ENCODE measurements around the gene CEP192. TPM values are rescaled to one million over a fixed set of nuclear protein-coding genes. Genes with fewer than 3 reads are reported as not detected.

CEP192 gene
- total and polyA plus RNA-seq, 7 donors: 4.6 to 30.4 (median 19.8) TPM

DNA sequence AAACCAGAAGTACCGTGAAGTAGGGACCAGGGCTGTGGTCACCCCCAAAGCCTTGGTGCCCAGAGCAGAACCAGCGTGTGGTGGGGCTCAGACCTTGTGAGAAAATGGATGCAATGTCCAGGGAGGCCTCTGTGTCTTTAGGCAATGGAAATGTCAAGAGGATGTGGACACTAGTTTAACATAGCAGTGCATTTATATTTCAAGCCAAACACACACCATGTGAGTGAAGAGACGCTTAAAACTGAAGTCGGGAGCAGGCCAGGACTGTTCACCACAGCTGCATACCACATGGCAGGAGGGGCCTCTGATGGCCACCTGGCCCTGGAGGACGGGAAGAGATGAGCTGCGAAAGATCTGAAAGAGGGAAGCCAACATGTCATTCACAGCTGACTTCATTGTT, 140.1 kb downstream of the CEP192 start:
- no peak for DNase-seq
- Histone ChIP-seq H3K36me3 (no peaks in the 10 kb centered on the region), H3K4me1 (peaks cover 0 to 5% (median 2%) of the 10 kb centered on the region in 4 donors), H3K9me3 (no peaks in the 10 kb centered on the region), H3K27ac (no peak overlapping the region), H3K27me3 (peaks cover 0 to 6% (median 3%) of the 10 kb centered on the region in 3 donors), H3K4me3 (no peak overlapping the region)
- WGBS, 2 donors: 83 to 85% methylated on average over 6 of the region's 6 CpGs
- TF ChIP-seq EP300 (IDR thresholded peaks at IDR 0.05): no peak
- intact Hi-C loops (cut with DNase I): no loop called here

DNA sequence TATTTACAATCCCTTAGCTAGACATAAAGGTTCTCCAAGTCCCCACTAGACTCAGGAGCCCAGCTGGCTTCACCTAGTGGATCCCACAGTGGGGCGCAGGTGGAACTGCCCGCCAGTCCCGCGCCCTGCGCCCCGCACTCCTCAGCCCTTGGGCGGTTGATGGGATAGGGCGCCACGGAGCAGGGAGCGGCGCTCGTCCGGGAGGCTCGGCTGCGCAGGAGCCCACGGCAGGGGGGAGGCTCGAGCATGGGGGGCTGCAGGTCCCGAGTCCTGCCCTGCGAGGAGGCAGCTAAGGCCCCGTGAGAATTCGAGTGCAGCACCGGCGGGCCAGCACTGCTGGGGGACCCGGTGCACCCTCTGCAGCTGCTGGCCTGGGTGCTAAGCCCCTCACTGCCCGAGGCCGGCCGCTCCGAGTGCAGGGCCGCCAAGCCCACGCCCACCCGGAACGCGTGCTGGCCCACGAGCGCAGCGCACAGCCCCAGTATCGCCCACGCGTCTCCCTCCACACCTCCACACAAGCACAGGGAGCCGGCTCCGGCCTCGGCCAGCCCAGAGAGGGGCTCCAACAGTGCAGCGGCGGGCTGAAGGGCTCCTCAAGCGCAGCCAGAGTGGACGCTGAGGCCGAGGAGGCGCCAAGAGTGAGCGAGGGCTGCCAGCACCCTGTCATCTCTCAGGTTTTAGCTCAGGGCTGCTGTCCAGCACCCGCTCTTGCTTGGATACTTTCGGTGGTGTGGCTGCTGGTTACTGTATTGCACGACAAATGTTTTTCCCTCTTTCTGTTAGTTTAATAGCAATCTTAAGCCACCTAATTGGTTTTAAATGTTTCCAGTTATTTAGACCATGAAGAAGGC, 143.6 kb downstream of the CEP192 start:
- DNase-seq: no peak
- Histone ChIP-seq H3K4me3 (no peak overlapping the region), H3K9me3 (no peaks in the 10 kb centered on the region), H3K27ac (no peak overlapping the region), H3K36me3 (no peaks in the 10 kb centered on the region), H3K27me3 (peaks cover 0 to 24% (median 6%) of the 10 kb centered on the region in 3 donors), H3K4me1 (peaks cover 0 to 16% (median 14%) of the 10 kb centered on the region in 4 donors)
- 93 to 97% methylated on average over 52 of the region's 52 CpGs for WGBS, 2 donors
- intact Hi-C loops (cut with DNase I): no loop called here
- TF ChIP-seq, protein P1, sequence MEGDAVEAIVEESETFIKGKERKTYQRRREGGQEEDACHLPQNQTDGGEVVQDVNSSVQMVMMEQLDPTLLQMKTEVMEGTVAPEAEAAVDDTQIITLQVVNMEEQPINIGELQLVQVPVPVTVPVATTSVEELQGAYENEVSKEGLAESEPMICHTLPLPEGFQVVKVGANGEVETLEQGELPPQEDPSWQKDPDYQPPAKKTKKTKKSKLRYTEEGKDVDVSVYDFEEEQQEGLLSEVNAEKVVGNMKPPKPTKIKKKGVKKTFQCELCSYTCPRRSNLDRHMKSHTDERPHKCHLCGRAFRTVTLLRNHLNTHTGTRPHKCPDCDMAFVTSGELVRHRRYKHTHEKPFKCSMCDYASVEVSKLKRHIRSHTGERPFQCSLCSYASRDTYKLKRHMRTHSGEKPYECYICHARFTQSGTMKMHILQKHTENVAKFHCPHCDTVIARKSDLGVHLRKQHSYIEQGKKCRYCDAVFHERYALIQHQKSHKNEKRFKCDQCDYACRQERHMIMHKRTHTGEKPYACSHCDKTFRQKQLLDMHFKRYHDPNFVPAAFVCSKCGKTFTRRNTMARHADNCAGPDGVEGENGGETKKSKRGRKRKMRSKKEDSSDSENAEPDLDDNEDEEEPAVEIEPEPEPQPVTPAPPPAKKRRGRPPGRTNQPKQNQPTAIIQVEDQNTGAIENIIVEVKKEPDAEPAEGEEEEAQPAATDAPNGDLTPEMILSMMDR (IDR thresholded peaks at IDR 0.05): no peak
- TF ChIP-seq POLR2A (IDR thresholded peaks at IDR 0.05): no peak
- no peak for TF ChIP-seq POLR2AphosphoS5 (IDR thresholded peaks at IDR 0.05)

DNA sequence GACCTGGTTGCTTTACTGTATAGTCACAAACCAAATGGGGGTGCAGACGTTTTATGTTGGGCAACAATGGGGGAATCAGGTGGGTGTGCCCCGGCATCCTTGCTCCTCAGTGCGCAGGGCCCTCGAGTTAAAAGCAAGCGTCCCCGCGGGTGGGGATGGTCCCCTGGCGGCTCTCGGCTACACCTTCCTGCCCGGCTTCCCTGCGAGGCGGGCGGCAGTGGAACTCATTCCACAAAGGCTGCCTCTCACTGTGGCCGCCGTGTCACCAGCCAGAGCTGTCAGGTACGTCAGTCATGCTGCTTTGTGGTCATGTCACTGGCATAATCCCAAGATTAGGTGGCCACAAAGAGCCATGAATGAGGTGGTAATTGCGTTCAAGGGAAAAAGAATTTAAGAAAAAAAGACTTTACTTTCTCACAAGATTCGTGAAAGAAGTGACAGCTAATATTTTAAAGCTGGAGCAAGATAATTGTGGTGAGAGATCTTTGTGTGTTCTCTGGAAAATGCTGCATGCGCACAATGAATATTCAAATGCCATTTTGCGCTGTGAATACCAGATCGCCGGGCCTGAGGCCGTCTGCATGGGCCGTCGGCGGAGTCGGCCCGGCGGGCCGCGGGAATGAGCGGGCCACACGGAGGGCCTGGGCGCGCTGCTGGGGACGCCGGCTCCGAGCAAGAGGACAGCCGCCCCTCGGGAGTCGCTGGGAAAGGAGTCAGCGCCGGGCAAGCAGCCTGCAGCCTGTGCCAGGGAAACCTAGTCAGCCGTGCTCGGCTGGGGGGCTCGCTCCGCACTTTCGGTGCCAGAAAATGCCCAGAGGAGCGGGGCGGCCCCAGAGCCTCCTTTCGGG, 145.1 kb downstream of the CEP192 start:
- 20 to 55% methylated on average over 51 of the region's 51 CpGs for WGBS, 2 donors
- TF ChIP-seq, protein P1 (IDR thresholded peaks at IDR 0.05): no peak
- no peak for TF ChIP-seq EP300 (IDR thresholded peaks at IDR 0.05)
- no peak for TF ChIP-seq POLR2A (IDR thresholded peaks at IDR 0.05)
- no peak for TF ChIP-seq POLR2AphosphoS5 (IDR thresholded peaks at IDR 0.05)
- peaks cover 0 to 24% (median 6%) of the 10 kb centered on the region in 3 donors for H3K27me3 ChIP-seq
- H3K9me3 ChIP-seq: no peaks in the 10 kb centered on the region
- peak overlapping the region; percentile 47 to 63 (median 54) for H3K4me3 ChIP-seq
- peaks cover 0 to 16% (median 14%) of the 10 kb centered on the region in 4 donors for H3K4me1 ChIP-seq
- DNase-seq: no peak
- no peaks in the 10 kb centered on the region for H3K36me3 ChIP-seq
- peak overlapping the region; percentile 49 to 70 (median 68) for H3K27ac ChIP-seq
- intact Hi-C loops (cut with DNase I): no loop called here

DNA sequence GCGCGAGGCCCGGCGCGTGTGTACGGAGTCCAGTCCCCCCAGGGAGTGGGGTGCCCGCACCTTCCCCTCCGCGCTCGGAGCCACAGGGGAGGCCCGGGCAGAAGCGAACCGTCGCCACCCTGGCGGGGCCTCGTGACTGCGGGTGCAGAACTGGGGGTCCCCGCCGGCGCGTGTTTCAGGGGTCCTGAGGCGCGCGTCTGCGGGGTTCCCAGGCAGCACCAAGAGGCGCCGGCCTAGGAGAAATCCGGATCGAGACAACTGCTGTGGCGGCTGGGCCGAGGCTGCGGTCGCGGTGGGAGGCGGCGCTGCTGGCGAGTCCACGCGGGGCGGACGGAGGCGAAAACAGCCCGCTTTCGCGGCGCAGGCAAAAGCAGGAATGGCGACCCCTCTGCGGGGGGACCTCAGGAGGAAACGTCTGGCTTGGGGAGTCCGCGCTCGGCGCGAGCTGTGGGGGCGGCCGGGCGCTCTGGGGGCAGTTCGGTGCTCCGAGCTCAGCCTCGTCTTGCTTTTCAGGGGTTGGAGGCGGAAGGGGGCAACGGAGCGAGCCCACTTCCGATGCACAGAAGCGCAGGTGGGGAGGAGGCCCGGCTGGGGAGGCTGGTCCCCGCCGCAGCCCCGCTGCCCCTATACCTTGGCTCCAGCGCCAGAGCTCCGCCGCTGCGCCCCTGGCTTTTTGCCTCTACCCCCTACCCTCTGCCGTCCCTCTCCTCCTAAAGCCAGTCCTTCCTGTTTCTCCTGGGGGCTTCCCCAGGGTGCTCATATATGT, 145.9 kb downstream of the CEP192 start:
- TF ChIP-seq POLR2AphosphoS5 (IDR thresholded peaks at IDR 0.05) (no peak), EP300 (IDR thresholded peaks at IDR 0.05) (no peak), POLR2A (IDR thresholded peaks at IDR 0.05) (no peak)
- TF ChIP-seq, protein P1 (IDR thresholded peaks at IDR 0.05): no peak
- Histone ChIP-seq H3K27me3 (peaks cover 0 to 24% (median 6%) of the 10 kb centered on the region in 3 donors), H3K27ac (peak overlapping the region; percentile 49 to 70 (median 68)), H3K36me3 (no peaks in the 10 kb centered on the region), H3K4me1 (peaks cover 0 to 16% (median 14%) of the 10 kb centered on the region in 4 donors), H3K4me3 (peak overlapping the region; percentile 47 to 63 (median 54)), H3K9me3 (no peaks in the 10 kb centered on the region)
- intact Hi-C loops (cut with DNase I): no loop called here
- DNase-seq: no peak
- WGBS, 2 donors: 1 to 41% methylated on average over 74 of the region's 74 CpGs

Measured in sigmoid colon (tissue), 7 donors.